GM19035 (cell line): ENCODE results near the gene LIPG.
"Not testable (repeated sequence)": the region's sequence is repeated elsewhere in the genome, so short reads cannot be mapped to it uniquely, and the experiment has no call there.

Experiments used
- ATAC-seq: cut with Tn5 transposase; IDR thresholded peaks from one replicate; pipeline ENCODE4 v1.9.1; 2021; ENCODE audit not compliant: unreplicated experiment

Gene LIPG

DNA sequence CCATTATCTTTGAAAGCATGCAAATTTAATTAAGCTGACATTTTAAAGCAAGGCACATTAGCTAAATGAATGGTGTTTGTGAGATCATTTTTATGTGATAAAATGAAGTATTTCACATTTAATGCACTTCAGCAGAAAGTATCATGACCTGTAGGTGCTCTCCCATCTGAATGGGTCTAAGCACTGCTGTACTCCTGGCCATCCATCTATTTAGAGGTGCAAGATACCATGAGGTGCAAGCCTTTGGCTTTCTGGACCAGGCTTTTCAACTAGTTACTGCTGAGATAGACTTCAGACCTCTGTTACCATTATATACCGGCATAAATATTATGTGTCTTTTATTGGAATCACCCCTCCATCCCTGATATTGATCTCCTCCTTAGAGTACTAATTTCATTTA, 15.6 kb upstream of the LIPG start:
- ATAC-seq, result no peak

DNA sequence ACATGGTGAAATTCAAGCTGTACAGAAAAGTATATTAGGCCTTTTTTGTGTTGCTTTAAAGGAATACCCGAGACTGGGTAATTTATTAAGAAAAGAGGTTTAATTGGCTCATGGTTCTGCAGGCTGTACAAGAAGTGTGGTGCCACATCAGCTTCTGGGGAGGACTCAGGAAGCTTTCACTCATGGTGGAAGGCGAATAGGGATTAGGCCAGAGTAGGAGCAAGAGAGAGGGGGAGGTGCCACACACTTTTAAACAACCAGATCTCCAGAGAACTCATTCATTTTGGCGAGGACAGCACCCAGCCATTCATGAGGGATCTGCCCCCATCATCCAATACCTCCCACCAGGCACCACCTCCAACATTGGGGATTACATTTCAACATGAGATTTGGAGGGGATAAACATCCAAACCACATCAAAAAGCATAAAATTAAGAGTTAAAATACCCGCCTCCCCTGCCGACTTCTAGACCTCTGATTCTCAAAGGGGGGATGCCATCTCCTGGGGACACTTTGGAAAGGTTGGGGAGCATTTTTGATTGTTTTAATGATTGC, 15.1 kb upstream of the LIPG start:
- no peak for ATAC-seq

DNA sequence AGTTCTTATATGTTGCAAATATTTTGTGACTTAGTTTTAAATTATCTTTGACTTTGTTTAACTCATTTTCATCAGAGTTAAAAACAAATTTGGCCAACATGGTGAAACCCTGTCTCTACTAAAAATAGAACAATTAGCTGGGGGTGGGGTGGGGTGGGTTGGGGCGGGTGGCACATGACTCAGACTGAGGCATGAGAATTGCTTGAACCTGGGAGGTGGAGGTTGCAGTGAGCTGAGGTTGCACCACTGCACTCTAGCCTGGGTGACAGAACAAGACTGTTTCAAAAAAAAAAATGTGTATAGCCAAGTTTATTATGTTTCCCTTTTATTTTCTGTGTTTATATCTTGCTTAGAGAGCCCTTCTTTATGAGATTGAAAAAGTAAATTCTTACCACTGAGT, 14.2 kb upstream of the LIPG start:
- ATAC-seq, result no peak

DNA sequence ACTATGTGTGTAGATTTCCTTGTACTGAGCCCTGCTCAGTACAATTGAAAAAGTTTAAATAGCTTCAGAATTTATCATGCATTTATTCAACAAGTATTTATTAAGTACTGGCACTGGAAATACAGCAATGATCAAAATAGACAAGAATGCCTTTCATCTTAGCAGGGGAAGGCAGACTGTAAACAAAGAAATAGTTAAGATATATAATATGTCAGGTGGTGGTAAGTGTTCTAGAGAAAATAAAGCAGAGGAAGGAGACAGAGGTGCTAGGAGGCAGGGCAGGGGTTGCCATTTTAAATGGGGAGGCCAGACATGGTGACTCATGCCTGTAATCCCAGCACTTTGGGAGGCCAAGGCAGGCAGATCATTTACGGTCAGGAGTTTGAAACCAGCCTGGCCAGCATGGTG, 13.6 kb upstream of the LIPG start:
- no peak for ATAC-seq

DNA sequence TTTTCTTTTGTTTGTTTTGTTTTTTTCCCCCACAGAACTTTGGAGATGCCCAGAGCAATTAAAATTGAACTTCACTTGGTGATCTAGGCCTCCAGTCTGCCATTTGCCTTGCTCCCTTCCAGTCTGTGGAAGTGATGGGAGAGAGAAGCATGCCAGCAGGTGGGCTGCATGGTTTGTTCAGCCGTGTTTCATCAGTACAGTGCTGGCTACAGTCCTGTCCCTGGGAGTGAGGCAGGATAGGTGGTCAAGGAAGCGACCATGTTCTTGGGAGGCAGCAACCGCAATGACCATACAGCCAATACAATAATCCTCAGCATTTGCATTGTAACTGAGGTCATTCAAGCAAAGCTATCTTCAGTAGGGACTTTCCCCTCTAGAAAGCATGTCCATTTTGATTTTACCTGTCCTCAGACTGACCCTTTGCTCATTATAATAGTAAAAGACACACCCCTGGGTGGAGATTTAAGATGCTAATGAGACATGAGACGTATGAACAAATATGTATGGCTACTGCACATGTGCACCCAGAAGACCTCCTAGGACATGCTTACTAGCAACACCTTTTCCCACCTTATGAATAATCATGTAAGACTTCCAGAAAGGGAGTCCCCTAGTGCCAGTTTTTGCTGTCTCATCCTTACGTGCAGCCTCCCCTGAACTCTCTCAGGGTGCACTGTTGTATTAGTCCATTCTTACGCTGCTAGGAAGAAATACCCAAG, 11.1 kb upstream of the LIPG start:
- no peak for ATAC-seq

DNA sequence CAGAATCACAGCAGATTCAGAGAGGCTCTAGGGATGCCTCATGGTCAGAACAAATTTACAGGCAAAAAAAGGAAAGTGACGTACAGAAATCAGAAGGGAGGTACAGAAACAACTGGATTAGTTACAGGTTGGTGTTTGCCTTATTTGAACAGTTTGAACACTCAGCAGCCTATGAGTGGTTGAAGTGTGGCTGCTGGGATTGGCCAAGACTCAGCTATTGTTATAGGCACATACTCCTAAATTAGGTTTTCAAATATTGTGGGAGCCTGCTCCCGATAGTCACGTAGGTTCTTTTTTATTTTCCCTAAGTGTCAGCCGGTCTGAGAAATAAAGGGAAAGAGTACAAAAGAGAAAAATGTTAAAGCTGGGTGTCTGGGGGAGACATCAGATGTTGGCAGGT, 8.9 kb upstream of the LIPG start:
- no peak for ATAC-seq

DNA sequence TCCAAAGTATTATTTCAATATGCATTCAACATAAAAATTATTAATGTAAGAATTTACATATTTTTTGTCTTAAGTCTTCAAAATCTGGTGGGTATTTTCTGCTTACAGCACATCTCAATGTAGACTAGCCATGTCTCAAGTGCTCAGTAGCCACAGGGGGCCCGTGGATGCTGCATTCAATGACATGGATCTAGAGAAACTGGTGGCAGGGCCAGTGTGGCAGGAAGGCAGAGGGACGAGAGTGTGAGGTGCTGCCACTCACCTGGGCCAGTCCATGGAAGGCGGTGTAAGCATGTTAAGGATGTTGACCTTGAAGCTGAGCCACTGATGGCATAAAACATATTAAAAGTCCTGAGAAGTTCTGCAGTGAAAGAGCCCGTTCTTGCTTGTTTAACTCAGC, 6.2 kb upstream of the LIPG start:
- no peak for ATAC-seq

DNA sequence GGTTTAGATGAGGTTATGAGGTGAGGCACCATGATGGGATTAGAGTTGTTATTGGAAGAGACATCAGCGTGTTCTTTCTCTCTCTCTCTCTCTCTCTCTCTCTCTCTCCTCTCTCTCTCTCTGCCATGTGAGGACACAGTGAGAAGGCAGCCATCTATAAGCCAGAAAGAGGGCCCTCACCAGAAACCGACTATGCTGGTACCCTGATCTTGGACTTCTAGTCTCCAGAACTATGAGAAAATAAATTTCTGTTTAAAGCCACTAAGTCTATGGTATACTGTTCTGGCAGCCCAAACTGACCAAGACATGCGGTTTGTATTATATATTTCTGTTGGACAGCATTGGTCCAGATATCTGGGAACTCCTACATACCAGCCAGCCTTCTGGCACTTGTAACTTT, 3.5 kb upstream of the LIPG start:
- ATAC-seq, result no peak

DNA sequence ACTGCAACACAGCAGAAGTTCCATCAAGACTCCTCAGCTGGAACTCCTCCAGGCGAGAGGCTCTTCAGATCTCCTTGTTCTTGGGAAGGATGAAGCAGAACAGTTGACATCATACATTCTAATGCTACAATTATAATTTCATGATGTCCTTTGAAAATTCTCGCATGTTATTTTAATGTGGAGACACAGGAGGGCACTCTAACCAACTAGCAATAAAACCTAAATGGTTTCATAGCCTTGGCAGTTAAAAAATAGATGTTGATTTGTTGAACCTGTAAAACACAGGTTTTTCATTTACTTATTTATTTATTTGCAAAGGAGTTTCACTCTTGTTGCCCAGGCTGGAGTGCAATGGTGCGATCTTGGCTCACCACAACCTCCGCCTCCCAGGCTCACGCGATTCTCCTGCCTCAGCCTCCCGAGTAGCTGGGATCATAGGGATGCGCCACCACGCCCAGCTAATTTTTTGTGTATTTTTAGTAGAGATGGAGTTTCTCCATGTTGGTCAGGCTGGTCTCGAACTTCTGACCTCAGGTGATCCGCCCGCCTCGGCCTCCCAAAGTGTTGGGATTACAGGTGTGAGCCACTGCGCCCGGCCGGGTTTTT, 2.4 kb upstream of the LIPG start:
- not testable (repeated sequence) for ATAC-seq

DNA sequence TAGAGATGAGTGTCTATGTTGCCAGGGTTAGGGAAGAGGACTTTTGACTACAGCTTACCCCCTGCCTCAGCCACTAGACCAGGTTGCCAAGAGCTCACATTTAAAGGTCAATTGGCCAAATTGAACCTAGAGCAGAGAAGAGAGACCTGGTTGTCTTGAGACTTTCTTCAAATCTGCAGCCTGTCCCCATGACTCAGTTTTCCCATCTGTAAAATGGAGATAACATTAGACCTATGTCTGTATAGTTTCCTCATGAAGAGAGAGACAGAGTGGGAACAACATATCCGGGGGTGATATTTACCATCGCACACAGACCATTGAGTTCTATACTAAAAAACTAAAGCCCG, 1.6 kb upstream of the LIPG start:
- ATAC-seq, result no peak

DNA sequence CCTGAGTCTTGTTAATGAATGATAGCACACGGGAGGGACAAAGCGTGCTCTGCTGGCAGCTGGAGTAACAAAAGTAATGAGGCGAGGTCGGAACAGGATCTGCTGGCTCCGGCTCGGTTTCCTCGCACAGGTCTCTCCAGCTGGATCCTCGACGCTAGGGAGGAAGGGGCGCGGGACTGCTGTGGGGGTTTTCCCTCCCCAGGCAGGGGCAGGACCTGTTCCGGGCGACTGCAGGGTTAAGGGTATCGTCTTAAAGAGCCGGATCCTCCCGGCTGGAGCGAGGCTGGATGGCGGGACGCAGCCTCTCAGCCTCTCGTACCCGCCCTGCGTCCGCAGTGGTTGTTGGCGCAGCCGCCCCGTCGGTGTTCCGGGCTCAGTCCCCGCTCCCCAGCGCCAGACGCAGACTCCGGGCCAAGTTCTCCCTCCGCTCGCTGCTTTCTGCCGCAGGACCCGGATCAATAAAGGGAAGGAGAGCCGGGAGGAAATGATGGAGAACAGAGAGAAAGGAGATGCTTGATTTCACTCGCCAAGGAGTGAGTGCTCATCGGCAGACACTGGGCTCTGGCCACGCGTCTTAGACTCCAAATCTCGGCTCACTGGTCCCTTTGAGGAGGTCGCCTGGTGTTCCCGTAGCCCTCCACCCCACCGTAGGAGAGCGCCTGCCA, 1.1 kb upstream of the LIPG start:
- ATAC-seq, result no peak

DNA sequence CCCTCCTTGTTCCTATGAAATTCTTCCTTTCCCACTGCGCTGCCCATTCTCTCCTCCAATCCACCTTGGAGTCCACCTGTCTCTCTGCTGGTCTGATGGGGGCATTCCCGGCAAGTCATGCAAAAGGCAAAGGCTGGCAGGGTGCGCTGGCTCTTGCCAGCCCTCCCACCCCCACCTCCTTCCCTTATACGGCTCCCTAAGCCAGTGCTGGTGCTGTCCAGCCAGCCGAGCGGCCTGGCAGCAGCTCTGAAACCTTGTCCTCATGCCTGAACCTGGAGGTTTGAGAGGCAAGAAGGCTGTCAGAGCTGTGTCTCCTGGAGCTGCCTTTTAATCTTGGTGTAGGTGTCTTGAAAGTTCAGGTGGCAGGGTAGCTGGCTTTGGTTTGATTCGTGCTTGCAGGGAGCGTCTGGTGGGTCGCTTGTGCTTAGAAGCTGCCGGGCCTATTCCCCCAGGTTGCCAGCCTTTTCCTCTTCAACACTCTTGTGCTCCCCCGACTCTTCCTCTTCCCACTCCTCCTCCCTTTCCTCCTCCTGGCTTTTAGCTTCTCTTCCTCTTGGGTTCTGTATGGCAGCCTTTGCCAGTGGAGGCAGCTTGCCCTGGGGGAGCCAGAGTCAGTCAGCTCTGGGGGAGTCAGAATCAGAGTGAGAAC, 748 bp downstream of the LIPG start:
- no peak for ATAC-seq

DNA sequence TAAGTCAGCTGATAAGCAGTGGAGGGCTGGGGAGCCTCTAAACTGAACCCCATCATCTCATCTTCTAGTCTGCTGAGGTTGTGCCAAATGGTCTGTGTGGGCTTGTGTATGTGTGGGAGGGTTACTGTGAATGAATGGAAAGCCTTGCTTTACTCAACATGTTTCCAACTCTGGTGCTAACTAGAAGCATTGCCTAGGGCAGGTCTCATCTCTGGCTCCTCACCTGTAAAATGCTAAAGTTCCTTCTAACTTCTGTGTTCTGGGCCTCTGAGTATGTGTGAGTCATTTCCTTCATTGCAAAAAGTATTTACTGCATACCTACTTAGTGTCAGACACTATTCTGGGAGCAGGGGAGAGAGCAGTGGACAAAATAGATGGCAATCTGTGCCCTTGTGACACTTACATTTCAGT, 1.3 kb downstream of the LIPG start:
- ATAC-seq, result no peak

DNA sequence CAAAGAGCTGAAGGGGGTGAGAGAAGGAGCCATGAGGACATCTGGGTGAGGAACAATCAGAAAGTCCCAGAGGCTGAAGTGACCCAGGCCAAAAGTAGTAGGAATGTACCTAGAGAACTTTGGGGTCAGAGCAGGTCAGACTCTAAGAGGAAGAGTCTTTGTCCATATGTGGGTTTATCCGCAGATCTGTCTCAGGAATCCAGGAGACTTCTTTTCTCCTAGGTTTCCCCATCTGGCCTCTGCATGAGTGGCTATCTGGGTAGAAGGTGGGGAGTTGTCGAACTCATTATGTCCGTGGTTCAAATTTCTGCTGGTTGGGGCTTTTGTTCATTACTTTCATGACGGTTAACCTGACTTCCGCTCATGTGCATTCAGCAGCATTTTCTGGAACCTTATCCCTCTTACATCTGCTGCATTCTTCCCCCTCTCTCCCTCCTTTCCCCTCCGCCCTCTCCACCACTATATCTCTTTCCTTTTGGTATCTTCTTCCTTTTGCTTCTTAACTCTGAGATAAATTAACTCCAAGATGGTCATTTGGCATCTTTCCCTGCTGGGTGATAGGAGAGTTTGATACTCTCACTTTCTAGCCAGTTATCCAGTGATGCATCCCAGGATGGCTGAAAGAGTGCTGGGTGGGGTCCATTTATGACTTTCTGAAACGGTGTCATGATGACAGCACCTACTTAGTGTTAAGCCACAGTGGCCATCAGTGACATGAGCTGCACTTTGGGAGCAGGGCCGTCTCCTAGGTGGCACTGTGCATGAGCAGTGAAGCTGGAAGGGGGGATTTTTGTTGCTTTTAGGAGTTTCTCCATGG, 2.1 kb downstream of the LIPG start:
- ATAC-seq, result no peak

DNA sequence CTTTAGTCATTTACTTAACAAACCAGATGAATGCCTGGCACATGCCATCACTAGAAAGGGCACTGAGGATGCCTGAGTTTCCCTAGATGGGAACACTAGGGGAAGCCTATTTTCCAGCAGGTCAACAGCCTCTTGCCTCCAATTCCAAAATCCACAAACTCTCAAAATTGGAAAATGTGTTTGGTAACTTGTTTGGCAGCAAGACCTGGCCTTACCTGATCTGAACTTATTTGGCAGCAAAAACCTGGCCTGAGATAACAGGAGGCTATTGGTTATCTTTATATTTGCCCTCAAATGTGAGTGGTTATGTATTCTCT, 2.6 kb downstream of the LIPG start:
- no peak for ATAC-seq

DNA sequence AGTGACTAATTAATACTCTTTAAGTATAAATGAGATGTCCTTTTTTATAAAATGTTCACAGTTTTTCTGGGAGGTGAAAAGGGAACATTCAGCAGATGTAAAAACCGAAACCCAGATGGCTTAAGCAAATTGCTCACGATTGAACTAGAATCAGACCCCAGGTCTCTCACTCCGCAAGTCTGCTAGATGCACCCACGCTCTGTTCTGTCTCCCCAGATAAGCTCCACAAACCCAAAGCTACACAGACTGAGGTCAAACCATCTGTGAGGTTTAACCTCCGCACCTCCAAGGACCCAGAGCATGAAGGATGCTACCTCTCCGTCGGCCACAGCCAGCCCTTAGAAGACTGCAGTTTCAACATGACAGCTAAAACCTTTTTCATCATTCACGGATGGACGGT, 3.2 kb downstream of the LIPG start:
- no peak for ATAC-seq

DNA sequence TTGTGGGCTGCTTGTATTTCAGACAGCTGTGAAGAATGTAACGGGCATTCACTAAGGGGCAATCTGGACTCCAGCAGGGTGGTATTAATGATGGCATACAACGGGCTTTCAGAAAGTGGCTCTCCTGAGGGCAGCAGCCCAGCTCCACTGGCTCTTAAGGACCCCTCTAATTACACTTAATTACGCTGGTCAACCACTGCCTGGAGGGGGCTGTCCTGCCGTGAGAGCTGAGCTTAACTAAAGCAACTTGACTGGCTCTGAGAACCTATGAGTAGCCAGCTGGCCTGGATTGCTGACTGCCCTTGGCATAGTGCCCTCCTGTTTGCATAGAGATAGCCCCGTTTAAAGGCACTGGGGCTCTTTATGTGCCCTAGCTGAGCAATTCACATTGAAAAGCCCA, 3.8 kb downstream of the LIPG start:
- no peak for ATAC-seq

DNA sequence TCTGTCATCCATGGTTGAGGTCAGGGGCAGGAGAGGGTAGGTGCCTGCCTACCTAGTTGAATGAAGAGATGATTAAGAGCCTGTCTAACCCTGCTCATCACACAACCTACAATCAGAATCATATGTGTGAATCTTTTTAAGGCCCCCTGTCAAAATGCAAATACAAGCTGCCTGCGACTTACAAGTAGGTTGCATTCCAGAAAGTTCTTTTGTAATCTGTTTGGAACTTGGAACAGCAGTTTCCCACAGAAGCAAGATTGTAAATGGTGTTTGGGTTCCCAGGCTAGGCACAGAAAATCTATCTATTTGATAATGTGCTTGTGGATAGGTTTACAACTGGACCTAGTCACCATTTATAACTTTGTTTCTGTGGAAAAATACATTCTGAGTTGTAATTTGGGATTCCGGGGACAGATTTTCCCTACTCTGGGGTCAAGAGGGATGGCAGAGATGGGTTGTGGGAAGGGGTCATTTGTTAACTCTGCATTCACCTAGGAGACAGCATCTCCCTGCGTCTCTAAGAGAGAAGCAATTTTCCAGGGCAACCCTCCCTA, 4.4 kb downstream of the LIPG start:
- no peak for ATAC-seq

DNA sequence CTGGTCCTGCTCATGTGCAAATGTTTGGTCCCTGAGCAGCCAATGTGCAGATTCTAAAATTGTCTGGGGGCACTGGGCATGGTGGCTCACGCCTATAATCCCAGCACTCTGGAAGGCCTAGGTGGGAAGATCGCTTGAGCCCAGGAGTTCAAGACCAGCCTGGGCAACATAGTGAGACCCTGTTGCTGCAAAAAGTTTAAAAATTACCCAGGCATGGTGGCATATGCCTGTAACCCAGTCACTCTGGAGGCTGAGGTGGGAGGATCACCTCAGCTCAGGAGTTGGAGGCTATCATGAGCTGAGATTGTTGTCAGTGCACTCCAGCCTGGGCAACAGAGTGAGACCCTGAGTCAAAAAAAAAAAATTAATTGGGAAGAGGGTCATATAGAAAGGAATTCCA, 5.1 kb downstream of the LIPG start:
- no peak for ATAC-seq

DNA sequence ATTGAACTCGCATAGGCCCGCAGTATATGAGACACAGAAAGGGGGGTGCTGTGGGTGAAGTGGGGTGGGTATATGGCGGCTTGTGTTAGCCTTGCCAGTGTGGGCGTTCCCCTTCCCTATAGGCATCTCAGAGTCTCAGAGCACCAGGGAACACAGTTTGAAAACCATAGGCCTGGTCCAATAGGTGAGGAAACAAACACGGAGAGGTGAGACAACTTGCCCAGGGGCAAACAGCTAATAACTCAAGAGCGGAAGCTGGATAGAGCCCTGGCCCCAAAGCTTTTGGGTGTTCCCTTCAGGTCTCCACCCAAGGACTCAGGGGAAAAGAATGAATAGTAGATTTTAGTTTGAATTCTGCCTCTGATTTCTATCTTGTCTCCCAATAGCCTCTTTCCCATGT, 7.9 kb downstream of the LIPG start:
- ATAC-seq, result no peak

DNA sequence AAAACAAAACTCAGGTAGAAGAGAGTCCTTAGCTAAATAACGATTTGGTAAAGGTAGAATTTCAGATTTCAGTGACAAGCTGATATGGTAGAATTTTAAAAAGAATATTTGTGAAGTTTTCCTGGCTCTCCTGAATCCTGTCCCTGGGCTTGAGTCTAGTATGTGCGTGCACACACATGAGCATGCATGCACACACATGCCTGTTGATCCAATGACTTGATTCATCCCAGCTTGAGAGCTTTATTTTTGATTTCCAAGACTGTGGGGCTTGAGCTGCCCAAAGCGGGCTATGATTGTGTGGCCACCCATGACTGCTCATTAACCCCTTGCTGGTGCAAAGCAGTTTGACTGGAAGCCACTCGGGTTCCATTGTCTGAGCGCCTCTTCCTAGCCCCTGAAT, 9.0 kb downstream of the LIPG start:
- no peak for ATAC-seq
